HepG2 (cell line): ENCODE results near the gene ALDH3B1. TPM values are rescaled to one million over a fixed set of nuclear protein-coding genes. Genes with fewer than 3 reads are reported as not detected.

Experiments used
- ATAC-seq: fragments of 200-7000 bp; cut with Tn5 transposase; 3 replicates; pipeline ENCODE4 v1.9.1; 2020; ENCODE audit warnings: mild to moderate bottlenecking, moderate library complexity
- BruUV-seq: library from RNA; stranded (reverse); fragments of 400-500 nt; replicated peaks from 2 replicates; lab custom pipeline; 2021; lab: Mats Ljungman, UMichigan
- CTCF ChIA-PET: fragments of 300-600 bp; formaldehyde crosslinking; extraction: SDS; loops from one replicate; lab custom pipeline; 2021; ENCODE audit warnings: low total read pairs, inconsistent platforms, low intra/inter-chr PET ratio; lab: Yijun Ruan, JAX
- POLR2A ChIA-PET: fragments of 350-600 bp; sonication (Branson Sonifier 250); formaldehyde crosslinking; loops from one replicate; lab custom pipeline; 2020; ENCODE audit warnings: antibody characterized with exemption, inconsistent platforms; lab: Yijun Ruan, JAX
- DNase-seq: peaks from one replicate; pipeline ENCODE4 v3.0.0-alpha.2; 2015; ENCODE audit warnings: low spot score
- FAIRE-seq: peaks from 3 replicates; lab custom pipeline; 2011; peaks lifted over from hg19 to GRCh38; lab: Jason Lieb, UNC
- H2AFZ ChIP-seq: one replicate; pipeline ENCODE4 v1.6.1; 2011; ENCODE audit warnings: low read length, inconsistent platforms
- H3K27ac ChIP-seq: fragments of 300-600 bp; 3 replicates; pipeline ENCODE4 v1.8.0; 2011; ENCODE audit warnings: mixed run types, mild to moderate bottlenecking, mixed read lengths, low read length, inconsistent platforms; ENCODE audit not compliant: insufficient read depth; ENCODE audit errors: extremely low read length
- H3K27me3 ChIP-seq, 2 experiments: fragments of 200-600 bp in 1 of 2; 2 replicates in 1 of 2; 3 replicates in 1 of 2; pipeline versions ENCODE4 v1.6.0 to v1.8.0; 2011; ENCODE audit warnings: low read length in 2 of 2, mild to moderate bottlenecking in 2 of 2, moderate library complexity in 2 of 2, inconsistent platforms in 1 of 2; ENCODE audit not compliant: insufficient read depth in 2 of 2, control insufficient read depth in 1 of 2
- H3K36me3 ChIP-seq, 2 experiments: fragments of 200-600 bp in 1 of 2; replicated peaks in 1 of 2; 2 replicates in 1 of 2; 3 replicates in 1 of 2; pipeline versions ENCODE4 v1.5.1 to v1.8.0; 2011; ENCODE audit warnings: low read length in 2 of 2, inconsistent platforms in 1 of 2; ENCODE audit not compliant: insufficient read depth in 2 of 2, control insufficient read depth in 1 of 2
- H3K4me1 ChIP-seq: 2 replicates; pipeline ENCODE4 v1.5.1; 2012; ENCODE audit warnings: low read length, inconsistent platforms; ENCODE audit not compliant: insufficient read depth
- H3K4me2 ChIP-seq: 2 replicates; pipeline ENCODE4 v1.6.0; 2011; ENCODE audit warnings: low read depth, low read length, inconsistent platforms
- H3K4me3 ChIP-seq, 3 experiments: fragments of 200-600 bp in 1 of 3; sonication (generic), shearing (Covaris generic) in 1 of 3; replicated peaks in 1 of 3; 2 replicates each; pipeline ENCODE4 v1.5.1; 2011 to 2016; ENCODE audit warnings: low read length in 3 of 3, inconsistent platforms in 2 of 3, low read depth in 2 of 3, mild to moderate bottlenecking in 2 of 3, control low read depth in 1 of 3, mixed read lengths in 1 of 3; ENCODE audit not compliant: insufficient read depth in 1 of 3
- H3K79me2 ChIP-seq: one replicate; pipeline ENCODE4 v1.6.1; 2011; ENCODE audit warnings: low read length, inconsistent platforms; ENCODE audit not compliant: insufficient read depth
- H3K9ac ChIP-seq: 2 replicates; pipeline ENCODE4 v1.6.0; 2011; ENCODE audit warnings: mild to moderate bottlenecking, low read depth, low read length, inconsistent platforms; ENCODE audit not compliant: insufficient read depth
- H3K9me3 ChIP-seq: 2 replicates; pipeline ENCODE4 v1.5.1; 2012; ENCODE audit warnings: mild to moderate bottlenecking, low read length
- H4K20me1 ChIP-seq: 2 replicates; pipeline ENCODE4 v1.6.0; 2011; ENCODE audit warnings: inconsistent platforms, mild to moderate bottlenecking, low read length, moderate library complexity; ENCODE audit not compliant: insufficient read depth
- AFF4 ChIP-seq: sonication (generic); formaldehyde crosslinking; IDR thresholded peaks from 2 replicates; pipeline ENCODE4 v1.4.0; 2020; ENCODE audit warnings: missing genetic modification reagents
- BHLHE40 ChIP-seq: IDR thresholded peaks from 2 replicates; pipeline ENCODE4 v1.6.1; 2011; ENCODE audit warnings: low read length, improper control_type of control experiment
- CTCF ChIP-seq: sonication (generic); formaldehyde crosslinking; IDR thresholded peaks from 2 replicates; pipeline ENCODE4 v1.5.0; 2020; ENCODE audit warnings: mild to moderate bottlenecking, missing genetic modification reagents, moderate library complexity
- GATA4 ChIP-seq: sonication (generic); IDR thresholded peaks from 2 replicates; pipeline ENCODE4 v1.6.1; 2016; ENCODE audit warnings: antibody characterized with exemption, low read depth, borderline replicate concordance
- PCBP1 ChIP-seq: fragments of 200-400 bp; formaldehyde crosslinking; IDR thresholded peaks from 2 replicates; pipeline ENCODE4 v1.6.1; 2017; ENCODE audit warnings: mild to moderate bottlenecking, low read depth, low read length, borderline replicate concordance
- RARG ChIP-seq: sonication (generic); formaldehyde crosslinking; IDR thresholded peaks from 2 replicates; pipeline ENCODE4 v1.4.0; 2020; ENCODE audit warnings: low read depth, mild to moderate bottlenecking, missing genetic modification reagents
- RBM39 ChIP-seq: fragments of 200-400 bp; formaldehyde crosslinking; IDR thresholded peaks from one replicate; pipeline ENCODE4 v1.6.1; 2018; ENCODE audit warnings: antibody characterized with exemption, mild to moderate bottlenecking, low read depth, low read length; ENCODE audit not compliant: poor library complexity, severe bottlenecking
- STAG1 ChIP-seq: sonication (generic); formaldehyde crosslinking; IDR thresholded peaks from 2 replicates; pipeline ENCODE4 v1.4.0; 2020; ENCODE audit warnings: missing genetic modification reagents
- U2AF1 ChIP-seq: fragments of 200-400 bp; formaldehyde crosslinking; optimal IDR thresholded peaks from 2 replicates; pipeline ENCODE3; 2017; ENCODE audit warnings: mild to moderate bottlenecking, low read depth, low read length
- ZNF256 ChIP-seq: sonication (generic); formaldehyde crosslinking; conservative IDR thresholded peaks from 2 replicates; pipeline ENCODE4 v1.4.0; 2020; ENCODE audit warnings: missing genetic modification reagents
- ZNF550 ChIP-seq: sonication (generic); formaldehyde crosslinking; IDR thresholded peaks from 2 replicates; pipeline ENCODE4 v1.4.0; 2020; ENCODE audit warnings: mild to moderate bottlenecking, missing genetic modification reagents, borderline replicate concordance
- ZNF790 ChIP-seq: sonication (generic); formaldehyde crosslinking; IDR thresholded peaks from 2 replicates; pipeline ENCODE4 v1.8.0; 2022; ENCODE audit warnings: missing genetic modification reagents, mild to moderate bottlenecking, borderline replicate concordance
- WGBS: methylation state at CpG from one replicate; pipeline ENCODE4 v1.1.6; 2017; ENCODE audit warnings: low lambda C conversion rate; 5-methylcytosine and 5-hydroxymethylcytosine counted together
- in situ Hi-C: cut with HindIII; loops from 2 replicates; pipeline ENCODE4 v1.10.0; 2017; ENCODE audit warnings: low pct_unique_long_range_greater_than_20kb; ENCODE audit not compliant: extremely low pct_ligation_motif_present
- intact Hi-C: fragments of 100-400 bp; cut with micrococcal nuclease; formaldehyde crosslinking; loops from one replicate; pipeline ENCODE4 v1.10.0; 2022; ENCODE audit not compliant: unreplicated experiment
- polyA plus RNA-seq, 8 experiments: library from polyadenylated mRNA; depleted of rRNA in 3 of 8; stranded (reverse) in 7 of 8; unstranded in 1 of 8; fragments of >200 nt; fragmentation: Illumina TruSeq in 4 of 8; extraction: Trizol in 4 of 8; gene quantifications; 2 replicates each; pipeline versions ENCODE4 v1.2.1 to v1.2.3, GENCODE V29; 2011 to 2016; ENCODE audit warnings: low read depth in 4 of 8, missing spikeins in 1 of 8, mixed read lengths in 1 of 8; ENCODE audit not compliant: insufficient read depth in 1 of 8
- total RNA-seq, 5 experiments: library from RNA; depleted of rRNA; stranded (reverse); fragments of >200 nt; fragmentation: Illumina TruSeq; extraction: Trizol; gene quantifications; 2 replicates each; pipeline ENCODE4 v1.2.3, GENCODE V29; 2016; ENCODE audit warnings: low read depth in 1 of 5

Gene ALDH3B1
- total and polyA plus RNA-seq, 2 of the 13 experiments (the other 11 are each of a cell fraction or from before 2014, with no cell fraction given): 4.0 to 6.7 TPM

DNA sequence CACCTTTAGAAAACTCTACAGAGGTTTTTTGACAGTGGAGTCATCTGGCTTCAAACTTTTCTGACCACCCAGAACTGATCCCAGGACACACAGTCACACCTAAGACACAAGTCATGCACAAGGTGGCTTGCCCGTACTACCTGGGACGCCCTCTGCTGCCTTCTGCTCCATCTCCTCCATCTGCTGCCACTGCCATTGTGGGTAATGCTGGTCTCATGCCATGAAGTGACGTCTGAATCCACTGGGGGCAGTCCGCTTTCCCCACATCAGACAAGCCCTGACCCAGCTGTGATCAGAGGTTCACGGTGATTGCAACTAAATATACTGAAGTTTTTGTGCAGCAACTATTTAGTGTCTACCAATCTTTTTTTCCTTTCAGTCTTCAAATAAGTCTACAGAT, 14.9 kb downstream of the ALDH3B1 start:
- Histone ChIP-seq H3K27ac (no peak overlapping the region), H3K9me3 (no peaks in the 10 kb centered on the region), H3K79me2 (peaks cover 8% of the 10 kb centered on the region), H3K36me3 (peaks cover 0 to 3% of the 10 kb centered on the region in 2 experiments; a peak in 1 of 5 replicates), H3K4me1 (peaks cover 43% of the 10 kb centered on the region), H4K20me1 (no peaks in the 10 kb centered on the region), H3K9ac (no peak overlapping the region), H3K27me3 (no peaks in the 10 kb centered on the region), H3K4me2 (no peak overlapping the region), H2AFZ (no peak overlapping the region), H3K4me3 (no peak overlapping the region)
- in situ Hi-C loops: no loop called here
- POLR2A ChIA-PET: interaction anchor here (2.3 kb wide), 1 partner anchor 13 kb away, joined by 13 read pairs; no protein-coding TSS in a partner anchor
- peak; percentile 52 for FAIRE-seq
- CTCF ChIA-PET: no interaction called here
- DNase-seq: no peak
- ATAC-seq: peak; percentile 20; the same call in 2 of the 3 replicates
- no TSS peak for BruUV-seq
- intact Hi-C loops: no loop called here
- no peak for TF ChIP-seq GATA4
- TF ChIP-seq CTCF (CRISPR knock-in tag): peak; percentile 33
- no peak for TF ChIP-seq RARG (CRISPR knock-in tag)
- no peak for TF ChIP-seq STAG1 (CRISPR knock-in tag)
- WGBS: 65% methylated on average over 5 of the region's 5 CpGs

DNA sequence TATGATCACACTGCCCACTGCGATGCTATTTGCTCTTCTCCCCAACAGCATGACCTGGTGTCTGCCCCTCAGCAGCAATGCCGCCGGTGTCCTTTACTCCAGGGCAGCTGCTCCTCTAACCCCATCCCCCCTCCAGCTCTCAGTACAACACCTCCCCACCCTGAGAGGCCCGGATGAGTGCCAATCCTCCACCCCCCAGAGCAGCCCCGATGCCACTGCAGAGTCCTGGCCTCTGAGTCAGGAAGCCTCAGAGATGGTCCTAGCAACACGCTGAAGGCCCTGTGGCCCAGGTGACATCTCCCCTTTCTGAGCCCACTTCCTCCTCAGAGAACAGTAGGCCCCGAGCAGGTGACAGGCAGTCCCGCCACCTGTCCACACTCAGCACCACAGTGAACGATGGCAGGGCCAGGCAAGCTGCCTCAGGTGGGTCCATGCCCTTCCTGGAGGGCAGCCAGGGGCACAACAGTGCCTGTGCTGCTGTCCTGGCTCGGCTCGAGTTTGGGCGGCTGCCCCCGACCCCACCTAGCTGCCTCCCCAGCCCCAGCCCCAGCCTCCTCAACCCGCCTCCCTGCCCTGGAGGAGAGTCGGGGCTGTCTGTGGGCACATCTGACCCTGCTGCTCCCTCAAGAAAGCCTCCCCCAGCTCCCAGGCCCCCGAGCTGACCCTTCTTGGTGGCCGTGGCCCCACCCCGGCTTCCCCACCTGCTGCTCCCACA, 16.4 kb downstream of the ALDH3B1 start:
- Histone ChIP-seq H3K4me1 (peaks cover 35% of the 10 kb centered on the region), H3K4me3 (no peak overlapping the region), H3K79me2 (peaks cover 16% of the 10 kb centered on the region), H3K9me3 (no peaks in the 10 kb centered on the region), H2AFZ (no peak overlapping the region), H3K9ac (no peak overlapping the region), H3K27ac (no peak overlapping the region), H3K36me3 (peaks cover 0 to 3% of the 10 kb centered on the region in 2 experiments; a peak in 1 of 5 replicates), H3K4me2 (no peak overlapping the region), H3K27me3 (no peaks in the 10 kb centered on the region; a peak in 1 of 5 replicates), H4K20me1 (no peaks in the 10 kb centered on the region)
- intact Hi-C loops: no loop called here
- no TSS peak for BruUV-seq
- 94% methylated on average over 17 of the region's 18 CpGs for WGBS
- ChIA-PET POLR2A (interaction anchor here (2.3 kb wide), 1 partner anchor 11 kb away, joined by 13 read pairs; no protein-coding TSS in a partner anchor), CTCF (no interaction called here)
- DNase-seq (no peak), ATAC-seq (no peak), FAIRE-seq (no peak)
- in situ Hi-C loops: no loop called here
- no peak for TF ChIP-seq AFF4
- TF ChIP-seq U2AF1: no peak
- TF ChIP-seq RBM39: no peak
- TF ChIP-seq PCBP1: no peak
- no peak for TF ChIP-seq BHLHE40
- no peak for TF ChIP-seq ZNF790 (CRISPR knock-in tag)
- no peak for TF ChIP-seq ZNF550 (CRISPR knock-in tag)
- no peak for TF ChIP-seq ZNF256
